SKM-1 treated with dmso at 0.1 percent for 144 hours (cell line): ENCODE results near the gene ESYT2.
A peak's percentile ranks its signal among the peaks of the same experiment; 100 is the strongest.
"Not testable (repeated sequence)": the region's sequence is repeated elsewhere in the genome, so short reads cannot be mapped to it uniquely, and the experiment has no call there.

Experiments
- DNase-seq: peaks from one replicate; lab custom pipeline; 2025; ENCODE audit not compliant: unreplicated experiment; lab: John Stamatoyannopoulos, UW

ESYT2 gene, protein sequence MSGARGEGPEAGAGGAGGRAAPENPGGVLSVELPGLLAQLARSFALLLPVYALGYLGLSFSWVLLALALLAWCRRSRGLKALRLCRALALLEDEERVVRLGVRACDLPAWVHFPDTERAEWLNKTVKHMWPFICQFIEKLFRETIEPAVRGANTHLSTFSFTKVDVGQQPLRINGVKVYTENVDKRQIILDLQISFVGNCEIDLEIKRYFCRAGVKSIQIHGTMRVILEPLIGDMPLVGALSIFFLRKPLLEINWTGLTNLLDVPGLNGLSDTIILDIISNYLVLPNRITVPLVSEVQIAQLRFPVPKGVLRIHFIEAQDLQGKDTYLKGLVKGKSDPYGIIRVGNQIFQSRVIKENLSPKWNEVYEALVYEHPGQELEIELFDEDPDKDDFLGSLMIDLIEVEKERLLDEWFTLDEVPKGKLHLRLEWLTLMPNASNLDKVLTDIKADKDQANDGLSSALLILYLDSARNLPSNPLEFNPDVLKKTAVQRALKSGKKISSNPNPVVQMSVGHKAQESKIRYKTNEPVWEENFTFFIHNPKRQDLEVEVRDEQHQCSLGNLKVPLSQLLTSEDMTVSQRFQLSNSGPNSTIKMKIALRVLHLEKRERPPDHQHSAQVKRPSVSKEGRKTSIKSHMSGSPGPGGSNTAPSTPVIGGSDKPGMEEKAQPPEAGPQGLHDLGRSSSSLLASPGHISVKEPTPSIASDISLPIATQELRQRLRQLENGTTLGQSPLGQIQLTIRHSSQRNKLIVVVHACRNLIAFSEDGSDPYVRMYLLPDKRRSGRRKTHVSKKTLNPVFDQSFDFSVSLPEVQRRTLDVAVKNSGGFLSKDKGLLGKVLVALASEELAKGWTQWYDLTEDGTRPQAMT

DNA sequence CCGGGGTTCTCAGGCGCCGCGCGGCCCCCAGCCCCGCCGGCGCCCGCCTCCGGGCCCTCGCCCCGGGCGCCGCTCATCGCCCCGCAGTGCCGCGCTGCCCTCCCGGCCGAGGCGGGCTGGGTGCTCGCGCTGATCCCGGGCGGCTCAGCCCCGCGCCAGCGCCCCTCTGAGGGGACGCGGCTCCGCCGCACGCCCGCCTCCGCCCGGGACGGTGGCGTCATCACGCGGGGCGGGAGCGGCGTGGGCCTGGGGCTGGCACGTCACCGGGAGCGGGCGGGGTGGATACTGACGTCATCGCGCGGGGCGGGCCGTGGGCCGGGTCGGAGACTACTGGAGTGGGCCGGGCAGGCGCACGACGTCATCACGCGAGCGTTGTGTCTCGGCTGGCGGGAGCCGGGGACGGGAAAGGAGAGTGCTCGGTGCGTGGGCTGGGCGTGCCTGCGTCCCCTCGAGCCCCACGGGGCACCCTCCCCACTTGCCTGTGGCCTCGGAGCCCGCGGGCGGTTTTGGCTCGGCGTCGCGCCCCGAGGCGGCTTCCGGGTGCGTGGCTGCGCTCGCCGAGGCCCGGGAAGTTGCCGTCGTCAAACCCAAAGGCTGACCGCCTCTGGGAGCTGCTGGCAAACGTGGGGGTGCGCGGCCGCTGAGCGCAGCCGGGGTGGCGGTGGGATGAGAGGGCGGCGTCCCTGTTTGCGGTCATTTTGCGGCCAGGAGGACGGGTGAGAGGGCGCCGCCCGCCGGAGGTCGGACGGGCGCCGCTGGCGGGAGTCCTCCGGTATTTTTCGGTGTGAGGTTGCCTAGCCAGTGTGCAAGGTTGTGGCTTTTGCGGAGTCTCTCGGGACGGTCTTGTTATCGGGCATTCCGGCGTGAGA lies at the start of gene ESYT2:
ESYT2 (minus strand) TSS at position 168 of the 869 bp plus-strand sequence; CDS start at position 77, 91 bp downstream.
- peak; percentile 66 for DNase-seq

DNA sequence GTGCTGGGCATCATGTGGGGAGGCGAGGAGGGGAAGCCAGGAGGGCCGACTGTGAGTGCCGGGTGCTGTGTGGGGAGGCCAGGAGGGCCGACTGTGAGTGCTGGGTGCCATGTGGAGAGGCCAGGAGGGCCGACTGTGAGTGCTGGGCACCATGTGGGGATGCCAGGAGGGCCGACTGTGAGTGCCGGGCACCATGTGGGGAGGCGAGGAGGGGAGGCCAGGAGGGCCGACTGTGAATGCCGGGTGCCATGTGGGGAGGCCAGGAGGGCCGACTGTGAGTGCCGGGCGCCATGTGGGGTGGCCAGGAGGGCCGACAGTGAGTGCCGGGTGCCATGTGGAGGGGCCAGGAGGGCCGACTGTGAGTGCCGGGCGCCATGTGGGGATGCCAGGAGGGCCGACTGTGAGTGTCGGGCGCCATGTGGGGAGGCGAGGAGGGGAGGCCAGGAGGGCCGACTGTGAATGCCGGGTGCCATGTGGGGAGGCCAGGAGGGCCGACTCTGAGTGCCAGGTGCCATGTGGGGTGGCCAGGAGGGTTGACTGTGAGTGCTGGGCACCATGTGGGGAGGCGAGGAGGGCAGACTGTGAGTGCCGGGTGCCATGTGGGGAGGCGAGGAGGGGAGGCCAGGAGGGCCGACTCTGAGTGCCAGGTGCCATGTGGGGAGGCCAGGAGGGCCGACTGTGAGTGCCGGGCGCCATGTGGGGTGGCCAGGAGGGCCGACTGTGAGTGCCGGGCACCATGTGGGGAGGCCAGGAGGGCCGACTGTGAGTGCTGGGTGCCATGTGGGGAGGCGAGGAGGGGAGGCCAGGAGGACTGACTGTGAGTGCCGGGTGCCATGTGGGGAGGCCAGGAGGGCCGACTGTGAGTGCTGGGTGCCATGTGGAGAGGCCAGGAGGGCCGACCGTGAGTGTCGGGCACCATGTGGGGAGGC lies 49.1 kb upstream of the ESYT2 start:
- not testable (repeated sequence) for DNase-seq

DNA sequence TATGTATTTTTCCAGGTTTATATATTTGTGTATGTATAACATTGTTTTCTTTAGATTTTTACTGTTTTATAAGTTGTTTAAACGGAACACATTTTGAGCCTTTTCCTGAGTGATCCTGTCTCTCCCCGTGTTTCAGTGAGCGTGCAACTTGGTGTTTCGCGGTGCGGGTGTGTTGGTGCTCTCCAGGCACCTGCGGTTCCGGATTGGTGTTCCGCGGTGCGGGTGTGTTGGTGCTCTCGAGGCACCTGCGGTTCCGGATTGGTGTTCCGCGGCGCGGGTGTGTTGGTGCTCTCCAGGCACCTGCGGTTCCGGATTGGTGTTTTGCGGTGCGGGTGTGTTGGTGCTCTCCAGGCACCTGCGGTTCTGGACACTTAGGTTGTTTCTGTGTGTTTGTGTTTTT lies 47.7 kb upstream of the ESYT2 start:
- no peak for DNase-seq

DNA sequence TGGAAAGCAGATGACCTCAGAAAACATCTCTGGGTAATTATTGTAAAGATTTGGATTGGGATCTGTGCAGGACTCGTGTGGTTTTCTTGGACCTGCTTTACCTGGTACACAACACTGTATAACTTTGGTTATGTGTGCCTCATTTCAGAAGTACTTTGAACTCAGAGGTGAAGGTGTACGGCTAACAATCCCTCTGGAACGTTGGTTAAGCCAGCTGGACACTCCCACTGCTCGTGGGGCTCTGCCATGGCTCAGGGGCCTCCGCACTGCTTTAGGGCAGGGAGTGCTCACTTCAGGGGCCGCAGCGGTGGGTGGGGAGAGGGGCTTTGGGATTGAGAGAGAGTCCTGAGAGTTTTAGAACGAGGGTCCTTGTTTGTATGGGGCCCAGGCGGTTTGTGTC lies 40.6 kb upstream of the ESYT2 start:
- DNase-seq, result no peak

DNA sequence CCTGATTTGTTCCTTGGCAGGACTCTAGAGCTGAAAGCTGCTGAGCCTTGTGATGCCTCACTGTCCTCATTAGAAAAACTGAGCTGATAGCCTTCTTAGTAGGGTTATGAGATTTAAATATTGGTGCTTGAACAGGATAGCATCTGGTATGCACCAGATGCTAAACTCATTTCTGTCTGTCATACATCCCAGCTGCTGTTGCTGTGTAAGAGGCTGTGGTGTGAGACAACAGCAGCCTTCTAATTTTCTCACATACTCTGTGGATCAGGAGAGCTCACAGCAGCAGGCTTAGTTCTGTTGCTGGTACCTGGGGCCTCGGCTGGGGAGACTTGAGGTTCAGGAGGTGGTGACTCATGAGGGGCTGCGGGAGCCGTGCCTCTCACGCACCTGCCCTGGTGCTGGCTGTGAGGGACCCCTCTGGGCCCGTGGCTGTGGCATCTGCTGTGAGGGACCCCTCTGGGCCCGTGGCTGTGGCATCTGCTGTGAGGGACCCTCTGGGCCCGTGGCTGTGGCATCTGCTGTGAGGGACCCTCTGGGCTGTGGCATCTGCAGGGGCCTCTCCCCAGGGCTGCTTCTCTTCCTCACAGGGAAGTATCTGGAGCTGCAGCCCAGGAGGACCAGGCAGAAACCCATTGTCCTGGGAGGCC lies 39.6 kb upstream of the ESYT2 start:
- DNase-seq, result no peak

DNA sequence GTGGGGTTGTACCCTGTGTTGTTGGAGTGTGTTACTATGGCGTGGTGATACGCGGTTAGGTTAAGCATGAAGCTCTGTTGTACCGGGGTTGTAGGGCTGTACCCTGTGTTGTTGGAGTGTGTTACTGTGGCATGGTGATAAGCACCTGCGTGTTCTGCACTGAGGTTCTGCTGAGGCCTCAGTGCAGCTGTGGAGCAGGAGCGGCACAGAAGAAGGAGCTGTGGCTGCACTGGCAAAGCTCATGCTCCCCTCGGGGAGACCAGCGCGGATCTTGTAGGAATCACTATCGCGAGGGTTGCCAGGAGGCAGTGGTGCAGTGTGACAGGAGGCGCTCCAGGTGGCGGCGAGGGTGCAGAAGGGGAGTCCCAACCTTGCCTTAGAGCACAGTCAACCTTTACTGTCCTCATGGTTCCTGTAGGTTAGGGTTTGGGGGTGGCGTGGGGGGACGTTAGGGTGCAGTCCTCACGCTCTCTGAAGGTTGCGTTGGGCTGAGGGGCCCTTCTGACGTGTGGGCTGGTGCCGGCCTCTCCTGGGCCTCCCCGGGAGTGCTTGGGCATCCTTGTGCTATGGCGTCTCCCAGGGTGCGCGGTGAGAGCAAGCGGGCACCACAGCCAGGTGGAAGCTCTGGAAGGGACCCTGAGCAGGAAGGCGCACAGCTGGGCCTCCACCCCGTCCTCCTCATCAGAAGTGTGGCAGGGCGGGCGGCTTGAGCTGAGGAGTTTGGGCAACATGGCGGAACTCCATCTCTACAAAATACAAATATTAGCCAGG lies 38.1 kb upstream of the ESYT2 start:
- no peak for DNase-seq

DNA sequence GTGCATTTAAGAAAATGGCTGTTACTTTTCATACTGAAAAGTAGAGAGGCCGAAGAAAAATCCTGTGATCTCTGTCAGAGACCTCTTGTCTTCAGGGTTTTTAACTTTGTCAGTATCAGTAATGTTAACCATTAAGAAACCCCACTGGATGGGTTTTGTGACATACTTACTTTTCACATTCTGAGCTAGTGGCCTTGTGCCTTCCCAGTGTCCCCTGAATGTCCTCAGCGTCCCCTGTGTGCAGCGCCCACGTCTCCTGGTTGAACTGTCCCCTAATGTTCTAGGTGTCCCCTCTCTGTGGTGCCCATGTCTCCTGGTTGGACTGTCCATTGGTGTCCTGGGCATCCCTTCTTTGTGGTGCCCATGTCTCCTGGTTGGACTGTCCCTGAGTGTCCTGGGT lies 36.7 kb upstream of the ESYT2 start:
- DNase-seq, result no peak

DNA sequence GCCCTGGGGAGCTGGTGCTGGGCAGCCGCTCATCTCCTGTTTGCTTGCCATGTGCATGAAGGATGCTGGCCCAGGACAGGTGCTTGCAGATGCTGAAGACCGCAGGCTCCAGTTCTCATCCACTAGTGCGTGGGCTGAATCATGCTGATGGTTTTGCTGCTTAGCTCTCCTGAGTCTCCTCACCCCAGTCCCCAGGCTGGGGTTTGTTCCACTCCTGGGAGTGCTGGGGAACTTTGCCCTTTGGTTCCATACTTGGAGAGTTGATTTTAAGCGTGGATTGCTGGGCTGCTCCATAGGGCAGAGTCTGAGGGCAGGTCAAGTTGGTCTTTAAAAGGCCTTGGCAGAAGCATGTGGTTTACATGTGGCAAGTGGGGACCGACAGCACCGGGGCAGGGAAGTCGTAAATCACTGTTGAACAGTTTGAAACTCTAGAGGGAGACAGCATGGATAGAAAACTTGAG lies 36.2 kb upstream of the ESYT2 start:
- DNase-seq, result no peak

DNA sequence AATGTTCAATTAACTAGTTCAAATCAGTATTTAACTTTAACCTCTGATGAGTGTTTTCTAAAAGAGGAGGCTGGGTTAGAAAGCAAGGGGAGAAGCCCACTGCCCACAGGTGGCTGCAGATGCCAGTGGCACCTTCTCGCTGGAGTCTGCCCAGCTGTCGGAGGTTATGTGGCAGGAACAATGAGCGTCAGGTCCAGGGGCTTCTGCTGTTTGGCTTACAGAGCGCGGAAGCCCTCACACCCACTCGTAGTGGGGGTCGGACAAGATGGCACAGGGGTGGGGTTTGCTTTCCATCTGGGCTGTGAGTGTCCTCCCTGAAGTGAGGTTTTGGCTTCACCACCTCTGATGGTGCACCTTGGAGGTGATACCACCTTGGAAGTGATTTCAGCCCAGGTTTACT lies 35.5 kb upstream of the ESYT2 start:
- DNase-seq, result no peak

DNA sequence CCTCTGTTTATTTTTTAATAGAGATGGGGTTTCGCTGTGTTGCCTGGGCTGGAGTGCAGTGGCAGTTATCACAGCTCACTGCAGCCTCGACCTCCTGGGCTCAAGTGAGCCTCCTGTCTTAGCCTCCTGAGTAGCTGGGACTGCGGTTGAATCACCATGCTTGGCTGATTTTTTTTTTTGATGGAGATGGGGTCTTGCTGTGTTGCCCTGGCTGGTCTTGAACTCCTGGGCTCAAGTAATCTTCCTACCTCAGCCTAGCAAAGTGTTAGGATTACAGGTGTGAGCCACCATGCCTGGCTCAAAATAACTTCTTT lies 35.2 kb upstream of the ESYT2 start:
- DNase-seq, result no peak

DNA sequence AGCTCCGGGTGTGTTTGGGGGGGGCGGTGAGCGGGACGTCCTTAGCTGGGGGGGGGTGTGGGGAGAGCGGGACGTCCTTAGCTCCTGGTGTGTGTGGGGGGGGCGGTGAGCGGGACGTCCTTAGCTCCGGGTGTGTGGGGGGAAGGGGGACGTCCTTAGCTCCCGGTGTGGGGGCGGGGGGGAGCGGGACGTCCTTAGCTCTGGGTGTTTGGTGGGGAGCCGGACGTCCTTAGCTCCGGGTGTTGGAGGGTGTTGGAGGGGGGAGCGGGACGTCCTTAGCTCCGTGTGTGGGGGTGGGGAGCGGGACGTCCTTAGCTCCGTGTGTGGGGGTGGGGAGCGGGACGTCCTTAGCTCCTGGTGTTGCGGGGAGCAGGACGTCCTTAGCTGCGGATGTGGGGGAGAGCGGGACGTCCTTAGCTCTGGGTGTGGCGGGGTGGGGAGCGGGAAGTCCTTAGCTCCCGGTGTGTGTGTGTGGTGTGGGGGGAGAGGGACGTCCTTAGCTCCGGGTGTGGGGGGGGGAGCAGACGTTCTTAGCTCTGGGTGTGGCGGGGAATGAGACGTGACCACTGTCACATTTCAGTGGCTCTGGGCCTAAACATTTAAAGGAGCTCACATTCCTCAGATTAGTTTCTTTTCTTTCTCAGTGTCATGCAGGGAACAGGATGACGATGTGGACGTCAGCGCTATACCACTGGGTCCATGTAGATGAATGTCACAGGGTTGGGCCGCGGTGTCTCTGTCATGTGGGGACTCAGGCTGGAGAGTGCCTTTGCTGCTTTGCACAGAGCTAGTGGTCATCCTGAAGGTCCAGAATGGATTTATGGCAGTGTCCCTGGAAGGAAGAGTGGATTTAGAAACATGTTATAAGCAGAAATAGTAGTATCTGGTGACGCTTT lies 34.5 kb upstream of the ESYT2 start:
- no peak for DNase-seq

DNA sequence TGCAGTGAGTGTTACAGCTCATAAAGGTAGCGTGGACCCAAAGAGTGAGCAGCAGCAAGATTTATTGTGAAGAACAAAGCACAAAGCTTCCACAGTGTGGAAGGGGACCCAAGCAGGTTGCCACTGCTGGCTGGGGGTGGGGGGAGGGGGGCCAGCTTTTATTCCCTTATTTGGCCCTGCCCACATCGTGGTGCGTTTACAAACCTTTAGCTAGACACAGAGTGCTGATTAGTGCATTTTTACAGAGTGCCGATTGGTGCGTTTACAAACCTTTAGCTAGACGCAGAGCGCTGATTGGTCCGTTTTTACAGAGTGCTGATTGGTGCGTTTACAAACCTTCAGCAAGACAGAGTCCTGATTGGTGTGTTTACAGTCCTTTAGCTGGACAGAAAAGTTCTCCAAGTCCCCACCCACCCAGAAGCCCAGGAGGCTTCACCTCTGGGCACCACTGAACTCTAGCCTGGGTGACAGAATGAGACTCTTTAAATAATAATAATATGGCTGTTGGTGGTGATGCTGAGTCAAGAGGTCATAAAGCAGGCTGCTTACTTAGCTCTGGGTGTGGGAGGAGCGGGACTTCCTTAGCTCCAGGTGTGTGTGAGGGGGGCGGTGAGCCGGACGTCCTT lies 33.8 kb upstream of the ESYT2 start:
- not testable (repeated sequence) for DNase-seq

DNA sequence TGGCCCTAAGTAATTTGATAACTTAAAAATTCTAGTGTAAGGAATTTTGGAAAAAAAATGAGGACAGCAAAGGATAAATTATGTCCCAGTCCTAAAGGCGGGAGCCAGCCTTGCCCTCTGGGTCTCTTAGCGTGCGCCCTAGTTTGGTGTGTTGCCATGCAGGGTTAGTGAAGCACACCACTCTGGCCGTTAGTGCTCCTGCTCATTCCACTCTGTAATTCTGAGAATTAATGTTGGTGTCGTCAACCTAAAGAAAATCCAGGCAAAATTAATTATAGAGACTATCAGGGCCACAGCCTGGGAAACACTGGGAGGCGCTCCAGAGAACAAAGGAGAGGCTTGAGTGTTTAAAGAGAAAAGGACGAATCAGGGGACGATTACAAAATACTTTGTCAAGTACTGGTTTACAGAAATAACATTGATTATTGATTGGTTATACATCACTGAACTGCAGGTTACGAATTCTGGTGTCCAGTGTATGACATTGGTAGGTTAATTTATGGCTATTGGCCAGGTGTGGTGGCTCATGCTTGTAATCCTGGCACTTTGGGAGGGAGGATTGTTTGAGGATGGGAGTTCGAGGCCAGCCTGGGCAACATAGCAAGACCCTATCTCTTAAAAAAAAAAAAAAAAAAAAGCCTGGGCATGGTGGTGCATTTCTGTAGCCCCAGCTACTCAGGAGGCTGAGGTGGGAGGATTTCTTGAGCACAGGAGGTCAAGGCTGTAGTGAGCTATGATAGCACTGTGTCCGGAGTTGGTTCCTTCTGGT lies 32.8 kb upstream of the ESYT2 start:
- DNase-seq, result no peak

DNA sequence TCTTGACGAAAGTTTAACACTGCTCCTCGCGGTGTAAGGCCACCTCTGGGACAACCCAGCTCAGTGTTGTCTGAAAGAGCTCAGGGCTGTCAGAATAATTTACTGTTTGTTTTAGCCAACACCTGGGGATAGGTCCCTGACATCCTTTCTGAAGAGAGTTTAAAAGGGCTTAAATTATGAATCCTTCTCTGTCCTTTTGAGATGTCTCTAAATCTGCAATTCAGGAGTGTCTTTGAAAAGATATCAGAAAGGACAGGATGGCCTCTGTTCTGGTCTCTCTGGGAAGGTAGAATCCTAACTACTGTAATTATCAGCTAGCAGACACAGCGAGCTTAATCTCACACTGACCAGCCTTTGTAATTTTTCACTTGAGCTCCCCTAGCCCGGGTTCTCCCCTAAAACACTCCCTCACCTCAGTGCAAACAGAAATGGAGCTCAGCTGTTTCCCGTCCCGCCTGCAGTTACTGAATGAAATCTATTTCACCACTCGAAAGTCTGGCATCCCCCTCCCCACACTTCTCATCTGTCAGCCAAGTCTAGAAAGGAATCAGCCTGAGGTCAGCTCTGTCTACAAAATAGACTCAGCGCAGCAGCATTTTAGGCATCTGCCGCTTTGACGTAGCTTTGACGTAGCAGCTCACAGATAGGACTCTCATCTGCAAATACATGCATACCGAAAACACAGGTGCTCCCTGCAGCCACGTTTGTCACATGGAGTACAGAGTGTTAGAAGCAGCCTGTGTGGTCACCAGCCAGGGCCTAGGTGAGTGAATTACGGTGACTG lies 31.9 kb upstream of the ESYT2 start:
- no peak for DNase-seq

DNA sequence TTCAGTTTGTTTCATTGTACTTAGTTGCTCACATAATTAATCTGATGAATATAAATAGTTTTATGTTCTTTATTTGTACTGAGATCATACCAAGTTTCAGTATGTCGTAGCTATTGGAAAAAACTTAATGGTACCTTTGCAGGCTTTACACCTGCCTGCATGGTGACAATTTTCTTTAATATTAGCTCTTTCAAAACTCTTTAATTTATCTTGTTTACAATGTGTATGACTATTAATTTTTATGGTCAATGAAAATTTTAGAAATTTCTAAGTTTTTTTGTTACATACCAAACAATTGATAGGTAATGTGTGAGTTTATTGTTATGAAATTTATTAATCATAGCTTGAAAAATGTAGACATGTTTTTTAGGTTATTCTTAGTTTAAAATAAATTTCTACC lies 31.1 kb upstream of the ESYT2 start:
- no peak for DNase-seq
